Adrenal gland (tissue), 12 donors: ENCODE results near the gene SERPINA9. TPM values are rescaled to one million over a fixed set of nuclear protein-coding genes. Genes with fewer than 3 reads are reported as not detected.
"Not testable (repeated sequence)": the region's sequence is repeated elsewhere in the genome, so short reads cannot be mapped to it uniquely, and the experiment has no call there.

ENCODE experiments used
- DNase-seq, 7 donors: peaks; one replicate each; pipeline ENCODE4 v3.0.0-alpha.2; 2019 to 2020
- H3K27ac ChIP-seq, 5 donors: fragments of 200-600 bp; sonication (generic) in 4 of 5; 1 replicate in 3 of 5; 2 replicates in 2 of 5; pipeline versions ENCODE4 v1.5.1 to v1.8.0; 2016 to 2020; ENCODE audit warnings: mild to moderate bottlenecking in 1 of 5
- H3K27me3 ChIP-seq: fragments of 200-600 bp; 2 replicates; pipeline ENCODE4 v1.8.0; 2021
- H3K36me3 ChIP-seq, 2 donors: fragments of 200-600 bp; replicated peaks in 1 of 2; 1 replicate in 1 of 2; 2 replicates in 1 of 2; pipeline versions ENCODE4 v1.5.1 to v1.8.0; 2018 to 2022
- H3K4me1 ChIP-seq, 2 donors: fragments of 200-600 bp; replicated peaks in 1 of 2; 1 replicate in 1 of 2; 2 replicates in 1 of 2; pipeline versions ENCODE4 v1.5.1 to v1.8.0; 2018 to 2021
- H3K4me3 ChIP-seq, 4 donors: fragments of 200-600 bp; sonication (generic) in 3 of 4; one replicate each; pipeline ENCODE4 v1.5.1; 2016 to 2018
- H3K9me3 ChIP-seq, 3 donors: fragments of 200-600 bp; sonication (generic) in 1 of 3; replicated peaks in 1 of 3; 1 replicate in 2 of 3; 2 replicates in 1 of 3; pipeline versions ENCODE4 v1.5.1 to v1.8.0; 2016 to 2021
- CTCF ChIP-seq, 6 experiments: fragments of 450-650 bp in 4 of 6; fragments of 200-600 bp in 2 of 6; sonication (generic) in 1 of 6; IDR thresholded peaks; 1 replicate in 5 of 6; 2 replicates in 1 of 6; pipeline versions ENCODE4 v1.5.1 to v1.8.0; 2016 to 2021; ENCODE audit warnings: antibody characterized with exemption in 6 of 6, mild to moderate bottlenecking in 2 of 6, moderate library complexity in 1 of 6
- POLR2A ChIP-seq, 2 donors: fragments of 450-650 bp; IDR thresholded peaks; one replicate each; pipeline ENCODE4 v1.6.1; 2017; ENCODE audit warnings: antibody characterized with exemption in 2 of 2, mild to moderate bottlenecking in 2 of 2, moderate library complexity in 1 of 2
- WGBS, 4 donors: extraction: QIAGEN DNeasy Blood & Tissue Kit in 2 of 4; methylation state at CpG; one replicate each; pipeline versions ENCODE4 v1.1.5 to v1.1.7; 2013 to 2017; 5-methylcytosine and 5-hydroxymethylcytosine counted together
- intact Hi-C, 2 donors: fragments of 100-400 bp; cut with DNase I; formaldehyde crosslinking; loops; one replicate each; pipeline versions ENCODE4 v1.14.1 to v1.15.0; 2022 to 2023
- polyA plus RNA-seq, 3 donors: library from polyadenylated mRNA; stranded (reverse); fragments of 200-250 nt in 2 of 3; fragments of 350-450 nt in 1 of 3; fragmentation: Illumina TruSeq in 1 of 3; extraction: RNeasy Lipid Tissue Mini Kit (QIAGEN cat#74804) in 1 of 3; gene quantifications; one replicate each; pipeline ENCODE4 v1.2.3, GENCODE V29; 2013 to 2014
- total RNA-seq, 9 donors: library from RNA; depleted of rRNA in 4 of 9; stranded (reverse); fragments of >200 nt in 4 of 9; fragments of 120-200 nt in 1 of 9; fragmentation: NEBNext Ultra II Directional in 1 of 9; extraction: Animal tissue kit (Norgen Biotek cat#: 25700) in 1 of 9; gene quantifications; one replicate each; pipeline versions ENCODE4 v1.1.0 to v1.2.4, GENCODE V29; 2013 to 2023
- donor health status: healthy with polysubstance abuse.
- donor health status: Bipolar disorder and iron deficiency.
- donor health status: DM: yes; HTN: yes; CAD: no.
- donor health status: DM: no; HTN: no; CAD: no.
- donor health status: DM: no; HTN: no; CAD: no.
- donor health status: DM: yes; HTN: yes; CAD: no.

SERPINA9 gene
- total and polyA plus RNA-seq, 12 donors = not detected

GRCh38 chr14:94515426-94515825, 39.4 kb upstream of the SERPINA9 start:
- Histone ChIP-seq H3K9me3 (no peaks in the 10 kb centered on the region), H3K27me3 (peaks cover 4% of the 10 kb centered on the region), H3K4me3 (no peak overlapping the region), H3K4me1 (no peaks in the 10 kb centered on the region), H3K27ac (no peak overlapping the region), H3K36me3 (no peaks in the 10 kb centered on the region)
- WGBS, 4 donors = 81 to 94% (median 89%) methylated on average over 5 to 9 of the region's 9 CpGs
- intact Hi-C loops = no loop called here
- no peak for TF ChIP-seq POLR2A (IDR thresholded peaks at IDR 0.05)
- no peak for TF ChIP-seq CTCF (IDR thresholded peaks at IDR 0.05)
- no peak for DNase-seq

DNA sequence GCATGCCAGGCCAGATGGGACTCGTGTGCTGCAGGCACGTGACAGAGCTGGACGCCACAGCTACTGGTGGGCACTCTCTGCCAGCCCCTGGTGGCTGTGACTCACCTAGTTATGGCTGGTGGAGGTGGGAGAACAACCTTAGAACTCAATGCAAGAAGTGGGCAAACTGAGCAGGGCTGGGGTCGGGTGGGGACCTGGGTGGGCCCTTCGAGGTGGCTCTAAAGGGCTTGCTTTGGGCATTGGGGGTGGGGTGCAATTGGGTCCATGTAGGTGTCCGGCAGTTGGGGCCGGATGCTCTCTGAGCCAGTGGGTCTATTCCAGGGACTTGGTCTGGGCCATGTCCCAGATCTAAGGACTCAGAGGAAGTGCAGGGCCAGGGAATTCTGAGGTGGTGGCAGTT, 38.4 kb upstream of the SERPINA9 start:
- WGBS, 4 donors = 64 to 90% (median 80%) methylated on average over 4 to 7 of the region's 7 CpGs
- intact Hi-C loops = no loop called here
- no peak overlapping the region for H3K4me3 ChIP-seq

GRCh38 chr14:94510481-94510880, 34.5 kb upstream of the SERPINA9 start:
- DNase-seq, intact Hi-C loops, H3K4me1 ChIP-seq, H3K9me3 ChIP-seq, H3K36me3 ChIP-seq, H3K4me3 ChIP-seq, H3K27me3 ChIP-seq, H3K27ac ChIP-seq: not testable (repeated sequence)
- WGBS, 4 donors = 66 to 81% (median 70%) methylated on average over 2 of the region's 2 CpGs

More for the DNA sequence above, 38.4 kb upstream of the SERPINA9 start:
- Histone ChIP-seq H3K27ac (no peak overlapping the region), H3K36me3 (no peaks in the 10 kb centered on the region), H3K4me1 (no peaks in the 10 kb centered on the region), H3K9me3 (no peaks in the 10 kb centered on the region), H3K27me3 (peaks cover 4% of the 10 kb centered on the region)
- no peak for DNase-seq
- TF ChIP-seq CTCF (IDR thresholded peaks at IDR 0.05) (no peak), POLR2A (IDR thresholded peaks at IDR 0.05) (no peak)

DNA sequence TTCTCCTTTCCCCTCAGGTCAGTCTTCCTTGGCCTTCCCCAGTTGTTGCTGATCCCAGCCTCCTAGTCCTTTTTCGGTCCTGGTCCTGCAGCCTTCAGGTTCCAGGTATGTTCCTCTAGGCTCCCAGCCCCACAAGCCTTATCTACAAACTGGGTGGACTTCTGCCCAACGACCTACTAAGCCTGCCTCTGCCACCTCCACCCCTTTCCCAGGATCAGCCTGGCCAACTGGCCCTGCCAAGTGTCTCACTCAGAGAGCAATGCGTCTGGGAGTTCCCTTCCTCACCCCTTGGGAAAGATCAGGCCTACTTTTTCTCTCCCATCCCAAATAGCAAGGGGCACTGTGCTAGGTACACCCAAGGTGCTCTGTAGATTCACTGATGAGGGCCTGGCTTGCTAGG, 33.4 kb upstream of the SERPINA9 start, which contains the start of gene SERPINA12:
SERPINA12 (minus strand) TSS at position 114 of the 400 bp plus-strand sequence. CDS start 11,072 bp downstream, outside the sequence.
- no peak within 1 kb of the TSS for H3K4me3 ChIP-seq
- no peaks in the 10 kb centered on the region for H3K36me3 ChIP-seq
- no peaks in the 10 kb centered on the region for H3K9me3 ChIP-seq
- no peaks in the 10 kb centered on the region for H3K4me1 ChIP-seq
- no peaks in the 10 kb centered on the region for H3K27me3 ChIP-seq
- DNase-seq = no peak
- 55 to 78% (median 66%) methylated on average over 3 of the region's 3 CpGs for WGBS, 4 donors
- intact Hi-C loops = no loop called here
- H3K27ac ChIP-seq = no peak within 1 kb of the TSS
- TF ChIP-seq CTCF (IDR thresholded peaks at IDR 0.05) (no peak), POLR2A (IDR thresholded peaks at IDR 0.05) (no peak)

- Histone ChIP-seq H3K9me3 (no peaks in the 10 kb centered on the region), H3K27ac (no peak overlapping the region), H3K4me1 (no peaks in the 10 kb centered on the region), H3K27me3 (no peaks in the 10 kb centered on the region), H3K36me3 (no peaks in the 10 kb centered on the region), H3K4me3 (no peak overlapping the region)
- peak in 1 of 7 donors; percentile 9 for DNase-seq
- WGBS, 4 donors = 63 to 85% (median 84%) methylated on average over 3 to 8 of the region's 8 CpGs; no CpG with 5 or more reads in 1 of the 4 donors
- intact Hi-C loops = no loop called here
- TF ChIP-seq CTCF (IDR thresholded peaks at IDR 0.05) (no peak), POLR2A (IDR thresholded peaks at IDR 0.05) (no peak)
Observed at GRCh38 chr14:94505641-94506040, 29.6 kb upstream of the SERPINA9 start.
